Astrocyte of the cerebellum (primary cell): ENCODE results near the gene PCDHGB6.
"Not testable (repeated sequence)": the region's sequence is repeated elsewhere in the genome, so short reads cannot be mapped to it uniquely, and the experiment has no call there.

Experiments used
- DNase-seq: peaks from one replicate; pipeline ENCODE4 v3.0.0-alpha.2; 2011; ENCODE audit warnings: low read depth
- H3K4me3 ChIP-seq: 2 replicates; pipeline ENCODE4 v1.5.1; 2011; ENCODE audit warnings: mild to moderate bottlenecking, low read depth, low read length, moderate library complexity
- in situ Hi-C: cut with HindIII; loops from 2 replicates; pipeline ENCODE4 v1.10.0; 2017; ENCODE audit warnings: low sequenced_read_pairs
- TF ChIP-seq, protein P1 (sequence below): IDR thresholded peaks from 2 replicates; pipeline ENCODE4 v1.5.1; 2012; ENCODE audit warnings: low read length, low read depth, moderate library complexity, mild to moderate bottlenecking; ENCODE audit errors: missing control alignments

PCDHGB6 gene

DNA sequence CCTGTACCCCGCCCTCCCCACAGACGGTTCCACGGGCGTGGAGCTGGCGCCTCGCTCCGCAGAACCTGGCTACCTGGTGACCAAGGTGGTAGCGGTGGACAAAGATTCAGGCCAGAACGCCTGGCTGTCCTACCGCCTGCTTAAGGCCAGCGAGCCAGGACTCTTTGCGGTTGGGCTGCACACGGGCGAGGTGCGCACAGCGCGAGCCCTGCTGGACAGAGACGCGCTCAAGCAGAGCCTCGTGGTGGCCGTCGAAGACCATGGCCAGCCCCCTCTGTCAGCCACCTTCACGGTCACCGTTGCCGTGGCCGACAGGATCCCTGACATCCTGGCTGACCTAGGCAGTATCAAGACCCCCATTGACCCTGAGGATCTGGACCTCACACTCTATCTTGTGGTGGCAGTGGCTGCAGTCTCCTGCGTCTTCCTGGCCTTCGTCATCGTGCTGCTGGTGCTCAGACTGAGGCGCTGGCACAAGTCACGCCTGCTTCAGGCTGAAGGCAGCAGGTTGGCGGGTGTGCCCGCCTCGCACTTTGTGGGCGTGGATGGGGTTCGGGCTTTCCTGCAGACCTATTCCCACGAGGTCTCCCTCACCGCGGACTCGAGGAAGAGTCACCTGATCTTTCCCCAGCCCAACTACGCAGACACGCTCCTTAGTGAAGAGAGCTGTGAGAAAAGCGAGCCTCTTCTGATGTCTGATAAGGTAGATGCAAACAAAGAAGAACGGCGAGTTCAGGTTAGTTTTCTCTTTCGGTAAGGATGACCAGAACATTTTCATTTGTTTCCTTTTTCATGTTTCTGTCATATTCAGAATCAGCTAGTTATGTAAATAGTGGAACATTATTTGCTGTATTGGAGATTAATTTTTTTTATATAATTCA is 41.6 kb upstream of the PCDHGB6 start:
- no peak overlapping the region for H3K4me3 ChIP-seq
- TF ChIP-seq, protein P1, sequence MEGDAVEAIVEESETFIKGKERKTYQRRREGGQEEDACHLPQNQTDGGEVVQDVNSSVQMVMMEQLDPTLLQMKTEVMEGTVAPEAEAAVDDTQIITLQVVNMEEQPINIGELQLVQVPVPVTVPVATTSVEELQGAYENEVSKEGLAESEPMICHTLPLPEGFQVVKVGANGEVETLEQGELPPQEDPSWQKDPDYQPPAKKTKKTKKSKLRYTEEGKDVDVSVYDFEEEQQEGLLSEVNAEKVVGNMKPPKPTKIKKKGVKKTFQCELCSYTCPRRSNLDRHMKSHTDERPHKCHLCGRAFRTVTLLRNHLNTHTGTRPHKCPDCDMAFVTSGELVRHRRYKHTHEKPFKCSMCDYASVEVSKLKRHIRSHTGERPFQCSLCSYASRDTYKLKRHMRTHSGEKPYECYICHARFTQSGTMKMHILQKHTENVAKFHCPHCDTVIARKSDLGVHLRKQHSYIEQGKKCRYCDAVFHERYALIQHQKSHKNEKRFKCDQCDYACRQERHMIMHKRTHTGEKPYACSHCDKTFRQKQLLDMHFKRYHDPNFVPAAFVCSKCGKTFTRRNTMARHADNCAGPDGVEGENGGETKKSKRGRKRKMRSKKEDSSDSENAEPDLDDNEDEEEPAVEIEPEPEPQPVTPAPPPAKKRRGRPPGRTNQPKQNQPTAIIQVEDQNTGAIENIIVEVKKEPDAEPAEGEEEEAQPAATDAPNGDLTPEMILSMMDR, result no peak
- DNase-seq, result no peak
- in situ Hi-C loops, result no loop called here

DNA sequence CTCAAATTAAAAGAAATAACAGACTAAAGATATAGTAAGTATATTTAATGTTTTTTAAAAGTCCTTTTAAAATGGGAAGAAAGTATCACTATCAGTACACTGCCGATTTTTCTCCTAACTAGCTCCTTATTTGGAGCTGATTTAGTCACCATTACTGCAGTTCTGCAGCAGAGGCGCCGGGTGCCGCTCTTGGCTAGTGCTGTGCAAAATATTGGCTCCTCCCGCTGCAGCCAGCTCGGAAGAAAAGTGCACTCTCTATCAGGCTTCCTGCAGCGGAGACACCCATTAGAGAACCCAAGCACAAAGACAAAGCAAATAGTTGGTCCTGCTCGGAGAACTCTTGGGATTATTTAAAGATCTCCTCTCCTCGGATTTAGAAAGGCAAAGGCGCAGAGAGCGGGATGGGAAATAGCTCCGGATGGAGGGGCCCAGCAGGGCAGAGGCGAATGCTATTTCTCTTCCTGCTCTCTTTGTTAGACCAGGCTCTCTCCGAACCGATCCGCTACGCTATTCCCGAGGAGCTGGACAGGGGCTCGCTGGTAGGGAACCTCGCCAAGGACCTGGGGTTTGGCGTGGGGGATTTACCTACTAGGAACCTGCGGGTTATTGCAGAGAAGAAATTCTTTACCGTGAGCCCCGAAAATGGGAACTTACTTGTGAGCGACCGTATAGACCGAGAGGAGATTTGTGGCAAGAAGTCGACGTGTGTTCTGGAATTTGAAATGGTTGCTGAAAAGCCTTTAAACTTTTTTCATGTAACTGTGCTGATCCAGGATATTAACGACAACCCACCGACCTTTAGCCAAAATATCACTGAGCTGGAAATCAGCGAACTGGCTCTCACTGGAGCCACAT is 37.6 kb upstream of the PCDHGB6 start, which contains the start of gene PCDHGB3:
TSS of gene PCDHGB3 (plus strand) at position 249 of the 855 bp plus-strand sequence. CDS start at position 402, 153 bp downstream.
- peak within 1 kb of the TSS; percentile 23 for H3K4me3 ChIP-seq
- TF ChIP-seq, protein P1, result peak; percentile 36
- no peak for DNase-seq
- in situ Hi-C loops, result no loop called here

DNA sequence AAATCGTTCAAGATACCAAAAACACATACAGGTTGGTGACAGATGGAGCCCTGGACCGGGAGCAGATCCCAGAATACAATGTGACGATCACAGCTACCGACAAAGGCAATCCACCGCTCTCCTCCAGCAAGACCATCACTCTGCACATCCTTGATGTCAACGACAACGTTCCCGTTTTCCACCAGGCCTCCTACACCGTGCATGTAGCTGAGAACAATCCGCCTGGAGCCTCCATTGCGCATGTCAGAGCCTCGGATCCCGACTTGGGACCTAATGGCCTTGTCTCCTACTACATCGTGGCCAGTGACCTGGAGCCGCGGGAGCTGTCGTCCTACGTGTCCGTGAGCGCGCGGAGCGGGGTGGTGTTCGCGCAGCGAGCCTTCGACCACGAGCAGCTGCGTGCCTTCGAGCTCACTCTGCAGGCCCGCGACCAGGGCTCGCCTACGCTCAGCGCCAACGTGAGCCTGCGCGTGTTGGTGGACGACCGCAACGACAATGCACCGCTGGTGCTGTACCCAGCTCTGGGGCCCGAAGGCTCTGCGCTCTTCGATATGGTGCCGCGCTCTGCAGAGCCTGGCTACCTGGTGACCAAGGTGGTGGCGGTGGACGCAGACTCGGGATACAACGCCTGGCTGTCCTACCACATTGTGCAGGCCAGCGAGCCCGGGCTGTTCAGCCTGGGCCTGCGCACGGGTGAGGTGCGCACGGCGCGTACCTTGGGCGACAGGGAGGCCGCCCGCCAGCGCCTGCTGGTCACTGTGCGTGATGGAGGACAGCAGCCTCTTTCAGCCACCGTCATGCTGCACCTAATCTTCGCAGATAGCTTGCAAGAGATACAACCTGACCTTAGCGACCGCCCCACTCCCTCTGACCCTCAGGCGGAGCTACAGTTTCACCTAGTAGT is 36.0 kb upstream of the PCDHGB6 start:
- no peak overlapping the region for H3K4me3 ChIP-seq
- DNase-seq, result no peak
- in situ Hi-C loops, result no loop called here
- TF ChIP-seq, protein P1, result no peak

DNA sequence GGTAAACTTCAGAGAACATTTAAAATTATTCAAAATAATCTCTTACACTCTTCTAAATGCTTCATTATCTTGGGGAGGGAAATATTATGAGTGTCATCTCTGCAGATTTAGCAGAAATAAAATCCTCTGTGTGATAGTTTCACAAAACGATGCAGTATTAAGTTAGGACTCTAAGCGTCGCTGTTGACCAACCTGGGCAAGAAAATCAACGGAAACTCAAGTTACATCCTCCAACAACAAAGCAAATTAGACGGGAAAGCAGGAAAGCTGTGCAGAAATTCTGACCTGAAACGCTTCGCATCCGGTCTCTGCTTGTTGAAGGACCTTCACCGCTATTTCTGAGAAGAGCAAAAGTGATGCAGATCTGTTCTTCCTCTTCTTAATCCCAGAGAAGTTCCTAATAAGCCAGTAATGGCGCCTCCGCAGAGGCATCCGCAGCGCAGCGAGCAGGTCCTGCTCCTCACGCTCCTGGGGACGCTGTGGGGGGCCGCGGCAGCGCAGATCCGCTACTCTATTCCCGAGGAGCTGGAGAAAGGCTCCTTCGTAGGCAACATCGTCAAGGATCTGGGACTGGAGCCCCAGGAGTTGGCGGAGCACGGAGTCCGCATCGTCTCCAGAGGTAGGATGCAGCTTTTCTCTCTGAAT is 34.0 kb upstream of the PCDHGB6 start, which contains the start of gene PCDHGA6:
TSS of gene PCDHGA6 (plus strand) at position 219 of the 645 bp plus-strand sequence. CDS start at position 412, 193 bp downstream.
- peak within 1 kb of the TSS; percentile 33 for H3K4me3 ChIP-seq
- TF ChIP-seq, protein P1, result peak; percentile 46
- in situ Hi-C loops, result no loop called here
- DNase-seq, result no peak

DNA sequence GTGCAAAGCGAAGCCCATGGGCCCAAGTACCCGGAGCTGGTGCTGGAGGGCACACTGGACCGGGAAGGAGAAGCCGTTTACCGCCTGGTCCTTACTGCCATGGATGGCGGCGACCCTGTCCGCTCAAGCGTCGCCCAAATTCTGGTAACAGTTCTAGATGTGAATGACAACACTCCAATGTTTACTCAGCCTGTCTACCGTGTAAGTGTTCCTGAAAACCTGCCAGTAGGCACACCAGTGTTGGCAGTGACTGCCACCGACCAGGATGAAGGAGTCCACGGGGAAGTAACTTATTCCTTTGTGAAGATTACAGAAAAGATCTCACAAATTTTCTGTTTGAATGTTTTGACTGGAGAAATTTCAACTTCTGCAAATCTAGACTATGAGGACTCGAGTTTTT is 33.2 kb upstream of the PCDHGB6 start:
- DNase-seq, result no peak
- H3K4me3 ChIP-seq, result no peak overlapping the region
- in situ Hi-C loops, result no loop called here
- TF ChIP-seq, protein P1, result no peak

DNA sequence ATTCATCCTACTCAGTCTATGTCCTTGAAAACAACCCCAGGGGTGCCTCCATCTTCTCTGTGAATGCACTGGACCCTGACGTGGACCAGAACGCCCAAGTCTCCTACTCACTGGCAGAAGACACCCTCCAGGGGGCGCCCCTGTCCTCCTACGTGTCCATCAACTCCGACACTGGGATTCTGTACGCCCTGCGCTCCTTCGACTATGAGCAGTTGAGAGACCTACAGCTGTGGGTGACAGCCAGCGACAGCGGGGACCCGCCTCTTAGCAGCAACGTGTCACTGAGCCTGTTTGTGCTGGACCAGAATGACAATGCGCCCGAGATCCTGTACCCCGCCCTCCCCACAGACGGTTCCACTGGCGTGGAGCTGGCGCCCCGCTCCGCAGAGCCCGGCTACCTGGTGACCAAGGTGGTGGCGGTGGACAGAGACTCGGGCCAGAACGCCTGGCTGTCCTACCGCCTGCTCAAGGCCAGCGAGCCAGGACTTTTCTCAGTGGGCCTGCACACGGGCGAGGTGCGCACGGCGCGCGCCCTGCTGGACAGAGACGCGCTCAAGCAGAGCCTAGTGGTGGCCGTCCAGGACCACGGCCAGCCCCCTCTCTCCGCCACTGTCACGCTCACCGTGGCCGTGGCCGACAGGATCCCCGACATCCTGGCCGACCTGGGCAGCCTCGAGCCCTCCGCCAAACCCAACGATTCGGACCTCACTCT is 32.2 kb upstream of the PCDHGB6 start:
- not testable (repeated sequence) for DNase-seq, H3K4me3 ChIP-seq

More for the DNA sequence above, 32.2 kb upstream of the PCDHGB6 start:
- in situ Hi-C loops, result not testable (repeated sequence)
